GM19025 (cell line): ENCODE results near the gene PIGC.

Source experiments
- ATAC-seq: cut with Tn5 transposase; IDR thresholded peaks from one replicate; pipeline ENCODE4 v1.9.1; 2021; ENCODE audit warnings: mild to moderate bottlenecking, low read depth, moderate library complexity; ENCODE audit not compliant: unreplicated experiment

The PIGC gene

GRCh38 chr1:172443666-172444453 is at the start of gene PIGC:
Gene PIGC, minus strand, starts transcription at chr1:172444069. Its CDS starts 1,447 bp downstream, at chr1:172442622.
- ATAC-seq, result peak; percentile 100

GRCh38 chr1:172492421-172492820 is 48.6 kb upstream of the PIGC start:
- ATAC-seq, result no peak

GRCh38 chr1:172489847-172490246 is 46.0 kb upstream of the PIGC start:
- ATAC-seq, result no peak

- ATAC-seq, result no peak
Observed at GRCh38 chr1:172488393-172488792, 44.5 kb upstream of the PIGC start.

GRCh38 chr1:172487550-172487949 is 43.7 kb upstream of the PIGC start:
- no peak for ATAC-seq

- ATAC-seq, result no peak
Observed at GRCh38 chr1:172486805-172487454, 43.1 kb upstream of the PIGC start.

- ATAC-seq, result no peak
Observed at GRCh38 chr1:172485626-172486025, 41.8 kb upstream of the PIGC start.

- no peak for ATAC-seq
Observed at GRCh38 chr1:172484252-172484651, 40.4 kb upstream of the PIGC start.

- no peak for ATAC-seq
Observed at GRCh38 chr1:172483448-172483847, 39.6 kb upstream of the PIGC start.

GRCh38 chr1:172482044-172482443 is 38.2 kb upstream of the PIGC start:
- no peak for ATAC-seq

- no peak for ATAC-seq
Observed at GRCh38 chr1:172480431-172480830, 36.6 kb upstream of the PIGC start.

- no peak for ATAC-seq
Observed at GRCh38 chr1:172478485-172478884, 34.6 kb upstream of the PIGC start.

GRCh38 chr1:172477741-172478140 is 33.9 kb upstream of the PIGC start:
- no peak for ATAC-seq

GRCh38 chr1:172477216-172477615 is 33.3 kb upstream of the PIGC start:
- no peak for ATAC-seq

GRCh38 chr1:172476218-172476811 is 32.4 kb upstream of the PIGC start:
- ATAC-seq, result no peak

GRCh38 chr1:172473842-172474241 is 30.0 kb upstream of the PIGC start:
- no peak for ATAC-seq

GRCh38 chr1:172473302-172473701 is 29.4 kb upstream of the PIGC start:
- no peak for ATAC-seq

- ATAC-seq, result no peak
Observed at GRCh38 chr1:172472495-172472894, 28.6 kb upstream of the PIGC start.

- ATAC-seq, result no peak
Observed at GRCh38 chr1:172471666-172472065, 27.8 kb upstream of the PIGC start.

- ATAC-seq, result no peak
Observed at GRCh38 chr1:172470149-172470548, 26.3 kb upstream of the PIGC start.

GRCh38 chr1:172469717-172470116 is 25.8 kb upstream of the PIGC start:
- no peak for ATAC-seq

GRCh38 chr1:172468296-172468695 is 24.4 kb upstream of the PIGC start:
- ATAC-seq, result no peak
